ENCODE data around the gene PXK. TPM values are rescaled to one million over a fixed set of nuclear protein-coding genes. Genes with fewer than 3 reads are reported as not detected.
"Not testable (repeated sequence)": the region's sequence is repeated elsewhere in the genome, so short reads cannot be mapped to it uniquely, and the experiment has no call there.

The PXK gene
- total RNA-seq, 1 donor from 2014 or later, result 21.9 TPM

- peak; percentile 55 for DNase-seq (ENCODE audit: extremely low read depth, low read depth, low spot score)
Measured at GRCh38 chr3:58414538-58415197, 82.0 kb downstream of the PXK start.

- DNase-seq (ENCODE audit: extremely low read depth, low read depth, low spot score), result no peak
Measured at GRCh38 chr3:58416191-58416590, 83.5 kb downstream of the PXK start.

GRCh38 chr3:58417075-58417474 is 84.4 kb downstream of the PXK start:
- no peak for DNase-seq (ENCODE audit: extremely low read depth, low read depth, low spot score)

- no peak for DNase-seq (ENCODE audit: extremely low read depth, low read depth, low spot score)
Measured at GRCh38 chr3:58418227-58418626, 85.5 kb downstream of the PXK start.

GRCh38 chr3:58419780-58420507 is 87.3 kb downstream of the PXK start:
- DNase-seq (ENCODE audit: extremely low read depth, low read depth, low spot score), result no peak

GRCh38 chr3:58421004-58421403 is 88.3 kb downstream of the PXK start:
- DNase-seq (ENCODE audit: extremely low read depth, low read depth, low spot score), result no peak

- no peak for DNase-seq (ENCODE audit: extremely low read depth, low read depth, low spot score)
Measured at GRCh38 chr3:58422756-58423325, 90.1 kb downstream of the PXK start.

GRCh38 chr3:58424613-58425012 is 91.9 kb downstream of the PXK start:
- DNase-seq (ENCODE audit: extremely low read depth, low read depth, low spot score), result no peak

- no peak for DNase-seq (ENCODE audit: extremely low read depth, low read depth, low spot score)
Measured at GRCh38 chr3:58425782-58426181, 93.1 kb downstream of the PXK start.

- no peak for DNase-seq (ENCODE audit: extremely low read depth, low read depth, low spot score)
Measured at GRCh38 chr3:58427661-58428361, 95.1 kb downstream of the PXK start.

GRCh38 chr3:58429657-58430056 is 97.0 kb downstream of the PXK start:
- DNase-seq (ENCODE audit: extremely low read depth, low read depth, low spot score), result no peak

- no peak for DNase-seq (ENCODE audit: extremely low read depth, low read depth, low spot score)
Measured at GRCh38 chr3:58432905-58433304, 100.2 kb downstream of the PXK start.

GRCh38 chr3:58433400-58434167 is 100.9 kb downstream of the PXK start, which contains the start of gene PDHB:
PDHB (minus strand) TSS chr3:58433832; CDS start chr3:58433809, 23 bp downstream.
- DNase-seq (ENCODE audit: extremely low read depth, low read depth, low spot score), result peak; percentile 39

- DNase-seq (ENCODE audit: extremely low read depth, low read depth, low spot score), result no peak
Measured at GRCh38 chr3:58434168-58434504, 101.4 kb downstream of the PXK start.

- DNase-seq (ENCODE audit: extremely low read depth, low read depth, low spot score), result no peak
Measured at GRCh38 chr3:58434511-58434910, 101.8 kb downstream of the PXK start.

GRCh38 chr3:58434990-58435389 is 102.3 kb downstream of the PXK start:
- no peak for DNase-seq (ENCODE audit: extremely low read depth, low read depth, low spot score)

- DNase-seq (ENCODE audit: extremely low read depth, low read depth, low spot score), result not testable (repeated sequence)
Measured at GRCh38 chr3:58437276-58437675, 104.6 kb downstream of the PXK start.

GRCh38 chr3:58440996-58441355 is 108.3 kb downstream of the PXK start:
- not testable (repeated sequence) for DNase-seq (ENCODE audit: extremely low read depth, low read depth, low spot score)

GRCh38 chr3:58441514-58442450 is 109.1 kb downstream of the PXK start:
- no peak for DNase-seq (ENCODE audit: extremely low read depth, low read depth, low spot score)

- DNase-seq (ENCODE audit: extremely low read depth, low read depth, low spot score), result no peak
Measured at GRCh38 chr3:58452176-58452575, 119.5 kb downstream of the PXK start.

Measured in glomerular endothelial cell (primary cell).